Keratinocyte (primary cell): Measurements from ENCODE around the gene PIGU.

Source experiments
- EZH2 ChIP-seq: IDR thresholded peaks from one replicate; pipeline ENCODE4 v1.6.1; 2012; ENCODE audit warnings: inconsistent platforms, mild to moderate bottlenecking, low read length, moderate library complexity
- TF ChIP-seq, protein P1 (sequence below), 3 experiments: IDR thresholded peaks in 1 of 3; conservative IDR thresholded peaks in 1 of 3; optimal IDR thresholded peaks in 1 of 3; 2 replicates in 2 of 3; 3 replicates in 1 of 3; pipeline versions ENCODE3 to v1.5.1; 2011; ENCODE audit warnings: low read length in 3 of 3, mild to moderate bottlenecking in 3 of 3, moderate library complexity in 2 of 3, control low read depth in 1 of 3, inconsistent platforms in 1 of 3; ENCODE audit not compliant: insufficient read depth in 2 of 3; ENCODE audit errors: extremely low read depth in 1 of 3

- TF ChIP-seq, protein P1, sequence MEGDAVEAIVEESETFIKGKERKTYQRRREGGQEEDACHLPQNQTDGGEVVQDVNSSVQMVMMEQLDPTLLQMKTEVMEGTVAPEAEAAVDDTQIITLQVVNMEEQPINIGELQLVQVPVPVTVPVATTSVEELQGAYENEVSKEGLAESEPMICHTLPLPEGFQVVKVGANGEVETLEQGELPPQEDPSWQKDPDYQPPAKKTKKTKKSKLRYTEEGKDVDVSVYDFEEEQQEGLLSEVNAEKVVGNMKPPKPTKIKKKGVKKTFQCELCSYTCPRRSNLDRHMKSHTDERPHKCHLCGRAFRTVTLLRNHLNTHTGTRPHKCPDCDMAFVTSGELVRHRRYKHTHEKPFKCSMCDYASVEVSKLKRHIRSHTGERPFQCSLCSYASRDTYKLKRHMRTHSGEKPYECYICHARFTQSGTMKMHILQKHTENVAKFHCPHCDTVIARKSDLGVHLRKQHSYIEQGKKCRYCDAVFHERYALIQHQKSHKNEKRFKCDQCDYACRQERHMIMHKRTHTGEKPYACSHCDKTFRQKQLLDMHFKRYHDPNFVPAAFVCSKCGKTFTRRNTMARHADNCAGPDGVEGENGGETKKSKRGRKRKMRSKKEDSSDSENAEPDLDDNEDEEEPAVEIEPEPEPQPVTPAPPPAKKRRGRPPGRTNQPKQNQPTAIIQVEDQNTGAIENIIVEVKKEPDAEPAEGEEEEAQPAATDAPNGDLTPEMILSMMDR (optimal IDR thresholded peaks at IDR 0.05 in 1 of 3, IDR thresholded peaks at IDR 0.05 in 1 of 3, conservative IDR thresholded peaks at IDR 0.05 in 1 of 3; ENCODE audit: extremely low read depth in 1 of 3, insufficient read depth in 2 of 3, low read length in 3 of 3) = no peak
- TF ChIP-seq EZH2 = no peak
These were observed 58.2 kb downstream of the PIGU start for GRCh38 chr20:34618676-34619075.
